Stimulated activated CD8-positive, alpha-beta memory T cell treated with anti-CD3 and anti-CD28 coated beads, Interleukin-7, amount 100 ng/mL, for 48 hours (primary cell): ENCODE data around the gene PLXNA1.

ENCODE experiments used
- DNase-seq, 2 donors: peaks; one replicate each; pipeline ENCODE4 v3.0.0-alpha.2; 2020; ENCODE audit warnings: low read depth in 1 of 2; ENCODE audit errors: extremely low read depth in 1 of 2

Gene PLXNA1

GRCh38 chr3:126967386-126967785 is 15.5 kb upstream of the PLXNA1 start:
- DNase-seq: no peak

DNA sequence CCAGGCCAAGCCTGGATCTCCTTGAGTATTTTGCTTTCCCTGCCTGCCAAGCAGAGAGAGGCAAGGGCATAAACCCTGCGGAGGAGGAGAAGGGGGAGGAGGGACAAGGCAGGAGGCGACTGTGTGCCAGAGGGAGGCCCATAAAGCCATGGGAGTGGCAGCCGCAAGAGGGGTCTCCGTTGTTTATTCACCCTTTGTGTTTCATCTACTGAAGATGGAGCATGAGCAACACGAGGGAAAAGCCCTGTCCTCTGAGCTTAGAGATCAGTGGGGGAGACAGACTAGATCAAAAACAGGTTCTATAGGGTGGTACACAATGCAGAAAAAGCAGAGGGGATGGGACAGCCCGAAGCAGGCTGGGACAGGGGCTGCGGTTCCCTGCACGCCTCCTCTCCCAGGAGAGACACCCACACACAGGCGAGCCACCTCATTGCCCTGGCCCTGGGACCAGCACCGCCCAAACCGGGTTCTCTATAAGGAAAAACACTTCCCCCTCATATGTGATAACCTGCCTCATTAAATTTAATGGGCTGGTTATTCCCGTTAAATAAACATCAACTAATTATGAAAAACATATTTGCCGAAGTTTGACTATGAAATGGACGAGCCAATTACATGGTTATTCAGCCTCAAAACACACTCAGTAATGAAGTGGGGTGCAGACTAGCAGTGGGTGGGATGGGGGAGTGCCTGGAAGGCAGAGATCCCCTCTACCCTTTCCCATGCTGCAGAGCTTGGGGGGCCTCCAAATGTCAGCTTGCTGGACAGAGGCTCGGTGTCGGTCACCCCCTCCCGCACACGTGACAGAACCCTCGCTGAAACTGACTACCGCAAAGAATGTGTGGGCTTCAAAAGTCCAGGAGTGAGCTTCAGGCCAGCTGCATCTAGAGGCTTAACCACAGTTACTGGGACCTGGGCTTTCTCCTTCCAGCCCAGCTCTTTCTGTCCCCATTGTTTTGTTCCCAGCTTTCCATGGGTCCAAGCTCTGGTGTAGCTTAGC is 14.2 kb upstream of the PLXNA1 start:
- no peak for DNase-seq

- no peak for DNase-seq
Observed at GRCh38 chr3:126969586-126969985, 13.3 kb upstream of the PLXNA1 start.

GRCh38 chr3:126970101-126970500 is 12.8 kb upstream of the PLXNA1 start:
- DNase-seq: no peak

DNA sequence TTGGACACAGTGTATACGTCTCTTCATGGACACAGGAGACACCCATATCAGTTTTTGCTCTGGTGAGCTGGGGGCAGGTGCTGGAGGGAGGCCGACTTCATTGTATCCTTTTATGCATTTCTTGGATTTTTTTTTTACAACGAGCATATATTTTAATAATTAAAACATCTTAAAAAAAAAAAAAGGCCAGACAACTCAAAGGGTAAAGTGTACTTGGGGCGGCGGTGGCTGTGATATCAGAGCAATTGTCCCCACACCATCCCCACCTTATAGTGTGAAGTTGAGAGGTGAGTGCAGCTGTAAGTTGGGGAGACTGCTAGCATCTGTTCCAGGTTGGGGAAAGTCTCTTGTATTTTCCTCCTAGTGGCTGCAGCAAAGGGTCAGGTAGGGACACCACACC is 12.0 kb upstream of the PLXNA1 start:
- DNase-seq: no peak

GRCh38 chr3:126971891-126972351 is 11.0 kb upstream of the PLXNA1 start:
- DNase-seq: no peak

GRCh38 chr3:126972866-126973265 is 10.0 kb upstream of the PLXNA1 start:
- no peak for DNase-seq

GRCh38 chr3:126973814-126974213 is 9.1 kb upstream of the PLXNA1 start:
- no peak for DNase-seq

- no peak for DNase-seq
Observed at GRCh38 chr3:126974756-126975155, 8.2 kb upstream of the PLXNA1 start.

DNA sequence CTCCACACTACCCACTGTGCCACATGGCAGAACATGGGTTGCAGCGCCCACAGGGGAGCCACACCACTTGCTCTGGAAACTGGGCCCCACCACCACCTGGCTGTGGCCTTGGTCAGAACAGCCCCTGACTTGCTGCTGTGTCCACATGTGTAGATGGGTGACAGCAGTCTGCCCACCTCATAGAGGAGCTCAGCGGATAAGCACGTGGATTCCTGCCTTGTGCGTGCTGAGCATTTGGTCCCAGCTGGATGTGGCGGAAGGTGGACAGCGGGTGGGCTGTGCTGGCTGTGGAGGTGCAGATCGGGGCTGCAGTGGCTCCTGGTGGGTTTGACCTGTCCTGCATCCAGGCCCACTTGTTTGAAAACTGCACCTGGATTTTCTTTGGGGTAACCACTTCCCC is 6.0 kb upstream of the PLXNA1 start:
- DNase-seq: no peak

DNA sequence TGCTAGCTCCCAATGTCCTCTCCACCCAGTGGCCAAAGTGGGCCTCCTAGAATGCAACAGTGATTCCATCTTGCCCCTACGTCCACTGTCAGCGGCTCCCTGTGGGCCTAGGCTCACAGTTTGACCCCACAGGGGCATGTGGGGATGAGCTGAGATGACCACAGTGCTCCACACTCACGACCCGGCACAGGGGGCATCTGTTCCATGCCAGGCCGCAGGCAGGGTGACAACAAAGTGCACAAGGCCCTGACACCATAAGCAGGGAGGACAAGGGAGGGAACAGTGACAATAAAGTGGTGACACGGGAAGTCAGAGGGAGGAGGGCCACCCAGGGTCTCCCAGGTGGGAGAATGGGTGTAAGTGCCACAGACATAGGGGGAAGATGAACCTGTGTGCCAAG is 5.1 kb upstream of the PLXNA1 start:
- DNase-seq: no peak

DNA sequence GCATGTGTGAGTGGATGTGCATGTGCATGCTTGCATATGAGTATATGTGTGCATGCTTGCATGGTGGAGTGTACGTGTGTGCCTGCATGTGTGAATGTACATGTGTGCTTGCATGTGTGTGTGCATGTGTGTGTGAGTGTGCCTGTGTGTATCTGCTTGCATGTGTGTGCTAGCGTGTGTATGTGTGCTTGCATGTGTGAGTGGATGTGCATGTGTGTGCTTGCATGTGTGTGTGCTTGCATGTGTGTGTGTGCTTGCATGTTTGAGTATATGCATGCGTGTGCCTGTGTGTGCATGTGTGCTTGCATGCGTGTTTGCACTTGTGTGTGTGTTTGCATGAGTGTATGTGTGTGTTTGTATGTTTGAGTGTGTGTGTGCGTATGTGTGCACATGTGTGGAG is 4.6 kb upstream of the PLXNA1 start:
- no peak for DNase-seq

DNA sequence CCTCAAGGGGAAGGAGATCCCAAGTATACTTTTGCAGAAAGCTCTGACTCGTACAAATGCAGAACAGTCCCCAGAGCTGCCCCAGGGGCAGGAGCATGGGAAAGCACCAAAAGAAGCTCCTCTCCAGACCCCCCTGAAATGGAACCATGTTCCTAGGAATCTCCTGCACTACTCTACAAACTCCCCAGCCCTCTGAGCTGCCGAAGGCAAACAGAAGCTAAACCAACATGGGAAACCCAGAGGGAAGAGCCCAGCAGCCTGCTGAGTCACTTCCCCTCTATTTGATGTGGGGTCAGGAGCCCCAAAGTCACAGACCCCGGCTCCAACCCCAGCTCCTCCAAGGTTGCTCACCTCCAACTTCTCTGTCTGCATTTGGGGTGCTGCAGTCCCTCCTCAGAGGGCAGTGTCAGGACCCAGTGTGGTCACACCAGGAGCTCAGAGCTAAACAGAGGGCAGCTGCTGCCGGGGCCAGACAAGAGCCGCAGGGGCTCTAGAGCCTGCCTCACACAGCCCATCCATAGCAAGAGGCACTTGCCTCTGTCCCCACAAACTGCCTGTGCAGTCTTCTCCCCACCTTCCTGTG is 3.8 kb upstream of the PLXNA1 start:
- no peak for DNase-seq

- no peak for DNase-seq
Observed at GRCh38 chr3:126980266-126980811, 2.6 kb upstream of the PLXNA1 start.

- peak; percentile 33 to 53 for DNase-seq
Observed at GRCh38 chr3:126982126-126982470, 817 bp upstream of the PLXNA1 start.

DNA sequence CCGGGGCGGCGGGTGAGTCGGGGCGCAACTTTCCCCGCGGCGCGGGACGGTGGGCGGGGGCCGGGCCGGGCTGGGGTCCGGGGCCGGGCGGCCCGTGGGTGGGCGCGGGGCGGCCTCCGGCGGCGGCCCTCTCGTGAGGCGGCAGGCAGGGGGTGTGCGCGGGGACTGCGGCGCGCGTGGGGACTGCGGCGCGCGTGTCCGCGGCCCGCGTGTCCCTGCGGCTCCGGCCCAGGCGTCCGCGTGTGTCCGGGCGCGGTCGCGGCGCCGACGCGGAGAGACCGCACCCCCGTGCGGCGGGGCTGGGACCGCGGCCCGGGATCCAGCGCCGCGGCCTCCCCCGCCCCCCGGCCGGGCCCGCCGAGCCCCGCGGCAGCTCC is 349 bp downstream of the PLXNA1 start:
- DNase-seq: no peak

DNA sequence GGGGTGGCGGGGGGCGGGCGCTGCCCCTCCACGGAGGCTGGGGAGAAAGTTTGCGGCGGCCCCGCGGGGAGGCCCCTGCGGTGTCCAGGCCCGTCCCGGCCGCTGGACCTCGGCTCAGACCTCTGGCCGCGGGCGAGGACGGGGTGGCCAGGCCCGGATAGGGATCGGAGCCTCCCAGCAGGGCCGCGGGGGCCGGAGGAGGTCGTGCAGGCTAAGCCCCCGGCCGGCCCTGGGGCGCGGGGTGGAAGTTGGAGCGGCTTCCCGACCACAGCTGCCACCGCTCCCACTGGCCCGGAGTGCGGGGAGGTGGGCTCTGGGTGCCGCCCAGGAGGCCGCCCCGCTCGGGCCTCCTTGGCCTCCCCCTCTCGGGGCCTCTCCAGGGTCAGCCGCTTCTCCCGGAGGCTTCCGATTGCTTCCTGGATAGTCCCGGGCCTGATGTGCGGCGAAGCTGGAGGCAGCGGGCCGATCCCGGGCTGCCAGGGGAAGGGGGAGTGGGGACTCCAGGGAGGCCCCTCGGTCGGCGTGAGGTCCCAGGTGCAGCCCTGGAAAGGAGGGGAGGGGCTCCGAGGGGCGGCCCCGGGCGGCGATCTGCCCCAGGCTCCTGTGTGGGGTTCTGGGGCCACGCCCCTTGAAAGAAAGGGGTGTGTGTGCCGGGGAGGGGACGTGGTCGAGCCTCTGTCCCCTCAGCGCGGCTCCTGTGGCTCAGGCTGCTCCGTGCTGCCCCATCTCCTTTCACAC is 907 bp downstream of the PLXNA1 start:
- DNase-seq: peak in 1 of 2 donors; percentile 6

DNA sequence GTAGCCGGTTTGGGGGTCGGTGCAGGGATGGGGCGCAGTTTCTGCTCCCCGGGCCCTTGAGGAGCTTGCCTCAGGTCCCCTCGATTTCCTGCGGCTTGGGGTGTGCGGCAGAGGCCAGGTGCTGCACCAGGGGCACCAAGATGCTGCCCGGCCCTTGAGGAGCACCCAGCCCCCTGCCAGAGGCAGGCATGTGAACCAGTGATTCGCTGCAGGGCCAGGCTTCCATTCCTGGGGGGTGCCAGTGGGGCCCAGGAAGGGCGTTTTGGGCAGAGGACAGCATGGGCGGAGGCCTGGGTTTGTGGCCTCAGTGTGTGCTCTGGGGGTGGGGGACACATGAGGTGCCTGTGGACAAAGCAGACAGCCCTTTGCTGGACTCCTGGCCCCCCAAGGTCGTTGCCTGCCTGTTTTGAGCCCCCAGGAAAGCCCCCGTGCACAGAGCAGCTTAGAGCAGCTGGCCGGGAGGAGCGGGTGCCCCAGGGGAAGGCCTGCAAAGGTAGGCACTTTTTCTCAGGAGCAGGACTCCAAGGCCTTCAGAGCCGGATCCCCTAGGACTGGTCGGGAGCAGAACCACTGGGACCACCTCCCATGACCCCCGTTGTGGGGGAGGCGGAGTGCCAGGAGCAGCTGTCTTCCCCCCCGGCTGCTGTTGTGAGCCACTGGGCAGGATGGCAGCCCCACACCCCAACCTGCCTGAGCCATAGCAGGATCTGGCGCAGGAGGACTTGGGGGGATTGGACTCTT is 1.6 kb downstream of the PLXNA1 start:
- DNase-seq: no peak

GRCh38 chr3:126985132-126985985 is 2.4 kb downstream of the PLXNA1 start:
- DNase-seq: no peak

GRCh38 chr3:126986001-126986400 is 3.1 kb downstream of the PLXNA1 start:
- no peak for DNase-seq
